Right renal pelvis (tissue), 4 donors: ENCODE results near the gene SPO11. TPM values are rescaled to one million over a fixed set of nuclear protein-coding genes. Genes with fewer than 3 reads are reported as not detected.

Source experiments
- DNase-seq, 4 donors: peaks; one replicate each; pipeline ENCODE4 v3.0.0-alpha.2; 2013; ENCODE audit warnings: low read depth in 4 of 4, low spot score in 3 of 4, missing footprints in 1 of 4
- polyA plus RNA-seq, 4 donors: library from polyadenylated mRNA; unstranded; fragments of 120-200 nt; gene quantifications; one replicate each; pipeline ENCODE4 v1.2.1, GENCODE V29; 2013; ENCODE audit not compliant: insufficient read length in 4 of 4

Gene SPO11
- polyA plus RNA-seq, 4 donors = not detected

- DNase-seq = no peak
Observed at GRCh38 chr20:57372581-57373350, 43.2 kb downstream of the SPO11 start.

GRCh38 chr20:57374343-57374930 is 44.8 kb downstream of the SPO11 start:
- no peak for DNase-seq

- DNase-seq = no peak
Observed at GRCh38 chr20:57374931-57375651, 45.5 kb downstream of the SPO11 start.

GRCh38 chr20:57375652-57376230 is 46.1 kb downstream of the SPO11 start:
- DNase-seq = no peak

GRCh38 chr20:57377350-57377749 is 47.7 kb downstream of the SPO11 start:
- DNase-seq = no peak

- DNase-seq = no peak
Observed at GRCh38 chr20:57378107-57378506, 48.5 kb downstream of the SPO11 start.

- DNase-seq = no peak
Observed at GRCh38 chr20:57378646-57379262, 49.2 kb downstream of the SPO11 start.

GRCh38 chr20:57379263-57379647 is 49.7 kb downstream of the SPO11 start:
- no peak for DNase-seq

GRCh38 chr20:57380081-57380750 is 50.6 kb downstream of the SPO11 start:
- no peak for DNase-seq

GRCh38 chr20:57381596-57382503 is 52.2 kb downstream of the SPO11 start:
- peak in 3 of 4 donors; percentile 55 to 71 (median 66) for DNase-seq

GRCh38 chr20:57382516-57382915 is 52.9 kb downstream of the SPO11 start:
- DNase-seq = no peak

GRCh38 chr20:57383447-57384347 is 54.1 kb downstream of the SPO11 start:
- no peak for DNase-seq

- DNase-seq = no peak
Observed at GRCh38 chr20:57384486-57384885, 54.9 kb downstream of the SPO11 start.

- no peak for DNase-seq
Observed at GRCh38 chr20:57384953-57385761, 55.6 kb downstream of the SPO11 start.

- DNase-seq = no peak
Observed at GRCh38 chr20:57385940-57386339, 56.3 kb downstream of the SPO11 start.

GRCh38 chr20:57386762-57387161 is 57.2 kb downstream of the SPO11 start:
- no peak for DNase-seq

GRCh38 chr20:57387463-57387862 is 57.9 kb downstream of the SPO11 start:
- DNase-seq = no peak
